KMS-11 (cell line): ENCODE measurements around the gene TENM3.

Experiments used
- H2AFZ ChIP-seq: fragments of 200-600 bp; sonication (generic); 2 replicates; pipeline ENCODE4 v1.6.1; 2016; ENCODE audit warnings: antibody characterized with exemption, mixed run types, low read depth
- H3K27ac ChIP-seq: fragments of 200-600 bp; sonication (generic); 2 replicates; pipeline ENCODE4 v1.6.1; 2016; ENCODE audit warnings: mild to moderate bottlenecking, mixed run types
- H3K27me3 ChIP-seq: fragments of 200-600 bp; sonication (generic); 2 replicates; pipeline ENCODE4 v1.6.1; 2017; ENCODE audit warnings: mild to moderate bottlenecking, low read depth, mixed run types, moderate library complexity; ENCODE audit not compliant: insufficient read depth
- H3K36me3 ChIP-seq: fragments of 200-600 bp; sonication (generic); 2 replicates; pipeline ENCODE4 v1.6.1; 2017; ENCODE audit warnings: mild to moderate bottlenecking, mixed run types; ENCODE audit not compliant: insufficient read depth
- H3K4me1 ChIP-seq: fragments of 200-600 bp; sonication (generic); 2 replicates; pipeline ENCODE4 v1.6.1; 2016; ENCODE audit warnings: mild to moderate bottlenecking, low read depth, mixed run types; ENCODE audit not compliant: poor library complexity, severe bottlenecking
- H3K4me2 ChIP-seq: fragments of 200-600 bp; sonication (generic); 2 replicates; pipeline ENCODE4 v1.7.0; 2016; ENCODE audit warnings: mild to moderate bottlenecking, mixed run types
- H3K4me3 ChIP-seq: fragments of 200-600 bp; sonication (generic); IDR thresholded peaks from 2 replicates; pipeline ENCODE4 v1.6.1; 2017; ENCODE audit warnings: low read depth, low read length, mixed read lengths; ENCODE audit not compliant: insufficient read depth
- H3K79me2 ChIP-seq: fragments of 200-600 bp; sonication (generic); 2 replicates; pipeline ENCODE4 v1.6.1; 2016; ENCODE audit warnings: low read depth, mixed run types; ENCODE audit not compliant: insufficient read depth
- H3K9ac ChIP-seq: fragments of 200-600 bp; sonication (generic); 2 replicates; pipeline ENCODE4 v1.6.1; 2016; ENCODE audit warnings: mild to moderate bottlenecking, mixed run types
- H4K20me1 ChIP-seq: fragments of 200-600 bp; sonication (generic); 2 replicates; pipeline ENCODE4 v1.6.1; 2016; ENCODE audit warnings: mild to moderate bottlenecking, mixed run types; ENCODE audit not compliant: insufficient read depth
- CTCF ChIP-seq: fragments of 200-600 bp; sonication (generic); conservative IDR thresholded peaks from 2 replicates; pipeline ENCODE4 v1.6.1; 2017; ENCODE audit warnings: low read depth, mild to moderate bottlenecking, antibody characterized with exemption, low read length, moderate library complexity, mixed read lengths

Gene TENM3

GRCh38 chr4:182818926-182819730 is 575.9 kb downstream of the TENM3 start:
- TF ChIP-seq CTCF = no peak
- Histone ChIP-seq H3K4me2 (no peak overlapping the region), H3K27me3 (no peaks in the 10 kb centered on the region), H3K27ac (no peak overlapping the region), H3K4me3 (no peak overlapping the region), H3K79me2 (no peaks in the 10 kb centered on the region), H3K4me1 (peaks cover 12% of the 10 kb centered on the region), H3K9ac (no peak overlapping the region), H2AFZ (no peak overlapping the region), H3K36me3 (no peaks in the 10 kb centered on the region), H4K20me1 (no peaks in the 10 kb centered on the region)

GRCh38 chr4:182819751-182820150 is 576.5 kb downstream of the TENM3 start:
- H3K27ac ChIP-seq = no peak overlapping the region
- no peak overlapping the region for H3K4me3 ChIP-seq
- H3K4me1 ChIP-seq = peaks cover 15% of the 10 kb centered on the region
- no peaks in the 10 kb centered on the region for H3K79me2 ChIP-seq
- no peaks in the 10 kb centered on the region for H4K20me1 ChIP-seq
- no peaks in the 10 kb centered on the region for H3K27me3 ChIP-seq
- H3K4me2 ChIP-seq = no peak overlapping the region
- H3K9ac ChIP-seq = no peak overlapping the region
- H3K36me3 ChIP-seq = no peaks in the 10 kb centered on the region
- no peak overlapping the region for H2AFZ ChIP-seq
- TF ChIP-seq CTCF = no peak

GRCh38 chr4:182822554-182822953 is 579.4 kb downstream of the TENM3 start:
- H3K4me2 ChIP-seq = no peak overlapping the region
- no peak for TF ChIP-seq CTCF

GRCh38 chr4:182823576-182823975 is 580.4 kb downstream of the TENM3 start:
- peak overlapping the region; percentile 6; the same call in 1 of the 2 replicates for H3K9ac ChIP-seq
- no peaks in the 10 kb centered on the region for H4K20me1 ChIP-seq
- peaks cover 15% of the 10 kb centered on the region for H3K4me1 ChIP-seq
- peak overlapping the region; percentile 36; the same call in 1 of the 2 replicates for H2AFZ ChIP-seq
- H3K27me3 ChIP-seq = no peaks in the 10 kb centered on the region
- TF ChIP-seq CTCF = no peak
- no peak overlapping the region for H3K4me3 ChIP-seq
- H3K4me2 ChIP-seq = peak overlapping the region; percentile 22
- H3K36me3 ChIP-seq = no peaks in the 10 kb centered on the region
- peak overlapping the region; percentile 31; the same call in 1 of the 2 replicates for H3K27ac ChIP-seq
- no peaks in the 10 kb centered on the region for H3K79me2 ChIP-seq

More at GRCh38 chr4:182822554-182822953, 579.4 kb downstream of the TENM3 start:
- Histone ChIP-seq H3K27me3 (no peaks in the 10 kb centered on the region), H3K27ac (no peak overlapping the region), H4K20me1 (no peaks in the 10 kb centered on the region), H3K4me1 (peaks cover 15% of the 10 kb centered on the region), H2AFZ (no peak overlapping the region), H3K36me3 (no peaks in the 10 kb centered on the region), H3K4me3 (no peak overlapping the region), H3K79me2 (no peaks in the 10 kb centered on the region), H3K9ac (no peak overlapping the region)
